Measurements from ENCODE around the gene DENND4A.
"Not testable (repeated sequence)": the region's sequence is repeated elsewhere in the genome, so short reads cannot be mapped to it uniquely, and the experiment has no call there.

Gene DENND4A

GRCh38 chr15:65626856-65627255, 165.2 kb downstream of the DENND4A start:
- no peak for DNase-seq
- H3K9me3 Mint-ChIP-seq, result no peaks in the 10 kb centered on the region
- peaks cover 10% of the 10 kb centered on the region for H3K4me1 Mint-ChIP-seq
- H3K27ac Mint-ChIP-seq, result no peak overlapping the region
- H3K36me3 Mint-ChIP-seq (ENCODE audit: low read depth), result peaks cover 6% of the 10 kb centered on the region
- no peaks in the 10 kb centered on the region for H3K27me3 Mint-ChIP-seq (ENCODE audit: low read depth, poor library complexity)
- no peak for TF ChIP-seq CTCF (IDR thresholded peaks at IDR 0.05)
- no peak overlapping the region for H3K4me3 Mint-ChIP-seq

- Mint-ChIP-seq H3K27ac (no peak overlapping the region), H3K4me1 (peaks cover 15% of the 10 kb centered on the region), H3K27me3 (ENCODE audit: low read depth, poor library complexity) (no peaks in the 10 kb centered on the region), H3K4me3 (no peak overlapping the region), H3K9me3 (no peaks in the 10 kb centered on the region), H3K36me3 (ENCODE audit: low read depth) (peaks cover 6% of the 10 kb centered on the region)
- TF ChIP-seq CTCF (IDR thresholded peaks at IDR 0.05), result no peak
- DNase-seq, result no peak
Observed at GRCh38 chr15:65623103-65623502, 169.0 kb downstream of the DENND4A start.

DNA sequence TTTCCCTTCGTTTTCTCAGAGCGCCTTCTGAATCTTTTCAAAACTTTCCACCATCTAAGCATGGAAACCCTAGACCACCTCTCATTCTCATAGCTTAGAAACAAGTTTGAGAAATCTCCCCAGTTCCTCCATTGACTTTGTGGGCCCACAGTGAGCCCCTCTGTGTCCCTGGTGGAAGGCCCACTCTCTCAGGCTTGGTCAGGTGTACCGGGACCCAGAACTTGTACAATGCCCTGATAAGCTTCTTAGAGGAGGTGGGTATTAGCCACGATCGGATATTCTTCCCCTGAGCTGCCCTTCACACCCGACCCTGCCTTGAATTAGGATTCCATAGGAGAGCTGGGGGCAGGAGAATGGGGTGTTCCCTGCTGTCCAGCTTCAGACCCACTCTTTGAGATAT, 170.5 kb downstream of the DENND4A start, which contains the start of gene SLC24A1:
Gene SLC24A1 (plus strand): TSS at position 301 of the 400 bp plus-strand sequence. CDS start 2,143 bp downstream, outside the sequence.
- H3K4me1 Mint-ChIP-seq, result peaks cover 15% of the 10 kb centered on the region
- no peak for DNase-seq
- peaks cover 6% of the 10 kb centered on the region for H3K36me3 Mint-ChIP-seq (ENCODE audit: low read depth)
- no peak within 1 kb of the TSS for H3K4me3 Mint-ChIP-seq
- H3K9me3 Mint-ChIP-seq, result peaks cover 9% of the 10 kb centered on the region
- H3K27ac Mint-ChIP-seq, result no peak within 1 kb of the TSS
- TF ChIP-seq CTCF (IDR thresholded peaks at IDR 0.05), result no peak
- H3K27me3 Mint-ChIP-seq (ENCODE audit: low read depth, poor library complexity), result no peaks in the 10 kb centered on the region

GRCh38 chr15:65620833-65621232, 171.3 kb downstream of the DENND4A start:
- Mint-ChIP-seq H3K9me3 (peaks cover 15% of the 10 kb centered on the region), H3K4me3 (no peak overlapping the region), H3K27ac (no peak overlapping the region), H3K27me3 (ENCODE audit: low read depth, poor library complexity) (no peaks in the 10 kb centered on the region), H3K4me1 (peaks cover 15% of the 10 kb centered on the region), H3K36me3 (ENCODE audit: low read depth) (peaks cover 9% of the 10 kb centered on the region)
- DNase-seq, result no peak
- TF ChIP-seq CTCF (IDR thresholded peaks at IDR 0.05), result no peak

GRCh38 chr15:65619626-65620290, 172.3 kb downstream of the DENND4A start:
- Mint-ChIP-seq H3K9me3 (peaks cover 15% of the 10 kb centered on the region), H3K4me1 (peaks cover 15% of the 10 kb centered on the region), H3K27me3 (ENCODE audit: low read depth, poor library complexity) (no peaks in the 10 kb centered on the region), H3K27ac (no peak overlapping the region), H3K36me3 (ENCODE audit: low read depth) (peaks cover 5% of the 10 kb centered on the region), H3K4me3 (no peak overlapping the region)
- no peak for TF ChIP-seq CTCF (IDR thresholded peaks at IDR 0.05)
- DNase-seq, result no peak

DNA sequence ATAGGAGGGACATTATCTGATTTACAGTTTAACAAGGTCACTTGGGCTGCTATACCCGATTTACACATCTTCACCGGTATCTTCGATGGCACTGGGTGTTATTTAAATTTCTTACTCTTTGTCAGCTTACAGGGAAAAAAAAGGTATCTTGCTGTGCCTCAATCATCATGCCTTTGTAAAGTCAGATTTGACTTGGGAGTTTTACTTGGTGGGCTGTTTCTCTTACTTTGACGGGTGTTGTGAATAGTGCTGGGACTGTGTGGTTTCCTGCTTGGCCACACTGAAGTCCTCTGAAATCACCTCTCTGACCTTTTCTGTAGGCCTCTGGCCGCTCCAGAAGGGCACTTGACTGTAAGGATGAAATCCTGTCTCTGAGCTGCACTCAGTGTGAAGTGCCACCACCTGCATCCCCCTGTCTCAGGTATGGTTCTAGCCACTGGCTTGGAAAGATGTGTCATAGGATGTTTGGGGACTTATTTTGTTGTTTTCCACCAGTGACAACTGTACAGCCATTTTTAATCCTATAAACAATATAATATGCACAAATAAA, 173.5 kb downstream of the DENND4A start:
- H3K4me1 Mint-ChIP-seq, result peaks cover 20% of the 10 kb centered on the region
- peaks cover 2% of the 10 kb centered on the region for H3K27me3 Mint-ChIP-seq (ENCODE audit: low read depth, poor library complexity)
- no peak for TF ChIP-seq CTCF (IDR thresholded peaks at IDR 0.05)
- H3K4me3 Mint-ChIP-seq, result no peak overlapping the region
- H3K36me3 Mint-ChIP-seq (ENCODE audit: low read depth), result peaks cover 8% of the 10 kb centered on the region
- H3K9me3 Mint-ChIP-seq, result peaks cover 15% of the 10 kb centered on the region
- no peak overlapping the region for H3K27ac Mint-ChIP-seq
- no peak for DNase-seq

- H3K27me3 Mint-ChIP-seq (ENCODE audit: low read depth, poor library complexity); H3K27ac Mint-ChIP-seq; H3K4me3 Mint-ChIP-seq; DNase-seq; H3K36me3 Mint-ChIP-seq (ENCODE audit: low read depth): not testable (repeated sequence)
- H3K9me3 Mint-ChIP-seq, result peaks cover 15% of the 10 kb centered on the region
- peaks cover 34% of the 10 kb centered on the region for H3K4me1 Mint-ChIP-seq
Observed at GRCh38 chr15:65615887-65616286, 176.2 kb downstream of the DENND4A start.

Measured in nephron progenitor cell (in vitro differentiated cells).